GM11168 (cell line): Measurements from ENCODE around the gene INF2.
"Not testable (repeated sequence)": the region's sequence is repeated elsewhere in the genome, so short reads cannot be mapped to it uniquely, and the experiment has no call there.

Experiments used
- in situ Hi-C: fragments of 300-500 bp; cut with MboI; formaldehyde crosslinking; loops from one replicate; pipeline ENCODE4 v1.12.0; 2022; ENCODE audit warnings: low sequenced_read_pairs; ENCODE audit not compliant: unreplicated experiment

INF2 gene

GRCh38 chr14:104741803-104742251, 52.4 kb downstream of the INF2 start:
- in situ Hi-C loops: no loop called here

GRCh38 chr14:104742586-104743455, 53.4 kb downstream of the INF2 start:
- in situ Hi-C loops: no loop called here

DNA sequence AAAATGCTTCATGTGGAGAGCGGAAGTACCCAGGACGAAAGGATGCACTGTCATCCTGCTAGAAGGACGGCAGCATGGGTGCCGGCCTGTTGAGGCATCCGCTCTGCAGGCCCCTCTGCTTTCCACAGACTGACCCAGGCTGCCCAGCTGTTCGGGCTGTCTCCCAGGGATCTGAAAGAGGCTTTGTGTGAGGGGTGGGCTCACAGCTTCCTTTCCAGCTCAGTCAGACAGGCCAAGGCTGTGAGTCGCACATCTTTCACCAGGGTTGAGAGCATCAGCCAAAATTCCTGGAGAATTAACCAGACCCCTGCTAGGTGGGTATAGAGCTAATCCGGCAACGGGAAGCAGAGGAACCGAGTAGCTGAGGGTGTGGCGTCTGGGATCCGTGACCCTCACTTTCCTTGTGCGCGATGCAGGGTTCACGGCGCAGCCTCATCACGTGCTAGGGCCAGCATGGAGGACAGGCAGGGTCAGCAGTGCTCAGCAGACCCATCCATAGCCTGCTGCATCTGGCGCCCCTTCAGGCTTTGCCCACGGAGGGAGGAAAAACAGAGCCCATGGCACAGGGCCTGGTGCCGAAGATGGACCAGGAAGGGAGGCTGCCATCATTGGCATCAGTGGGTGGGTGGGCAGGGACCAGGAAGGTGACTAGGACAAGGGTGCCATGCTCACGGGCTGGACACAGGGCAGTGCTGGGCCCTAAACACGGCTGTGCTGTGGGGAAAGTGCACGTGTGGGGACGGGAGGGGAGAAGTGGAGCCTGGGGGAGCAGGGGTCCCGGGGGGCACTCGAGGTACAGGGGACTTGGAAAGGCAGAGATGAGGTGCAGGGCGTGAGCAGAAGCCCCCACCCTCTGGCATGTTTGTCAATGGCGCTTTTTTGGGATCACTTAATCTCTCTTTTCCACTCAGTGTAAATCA, 54.3 kb downstream of the INF2 start:
- in situ Hi-C loops: no loop called here

DNA sequence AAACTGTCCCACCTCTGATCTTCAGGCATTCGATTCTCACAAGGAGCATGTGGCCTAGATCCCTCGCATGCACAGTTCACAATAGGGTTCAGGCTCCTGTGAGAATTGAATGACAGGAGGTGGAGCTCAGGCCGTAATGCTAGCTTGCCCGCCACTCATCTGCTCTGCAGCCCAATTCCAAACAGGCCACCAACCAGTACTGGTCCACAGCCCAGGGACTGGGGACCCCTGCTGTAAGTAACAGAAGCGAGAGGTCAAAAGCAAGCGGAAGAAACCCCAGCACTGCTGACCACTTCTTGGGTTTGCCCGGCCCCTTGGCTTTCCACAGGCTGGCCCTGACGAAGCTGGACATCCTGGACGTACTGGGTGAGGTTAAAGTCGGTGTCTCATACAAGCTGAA, 55.1 kb downstream of the INF2 start:
- in situ Hi-C loops: no loop called here

- in situ Hi-C loops: no loop called here
These were observed 56.0 kb downstream of the INF2 start for GRCh38 chr14:104745431-104745830.

- in situ Hi-C loops: no loop called here
These were observed 56.7 kb downstream of the INF2 start for GRCh38 chr14:104746071-104746545.

DNA sequence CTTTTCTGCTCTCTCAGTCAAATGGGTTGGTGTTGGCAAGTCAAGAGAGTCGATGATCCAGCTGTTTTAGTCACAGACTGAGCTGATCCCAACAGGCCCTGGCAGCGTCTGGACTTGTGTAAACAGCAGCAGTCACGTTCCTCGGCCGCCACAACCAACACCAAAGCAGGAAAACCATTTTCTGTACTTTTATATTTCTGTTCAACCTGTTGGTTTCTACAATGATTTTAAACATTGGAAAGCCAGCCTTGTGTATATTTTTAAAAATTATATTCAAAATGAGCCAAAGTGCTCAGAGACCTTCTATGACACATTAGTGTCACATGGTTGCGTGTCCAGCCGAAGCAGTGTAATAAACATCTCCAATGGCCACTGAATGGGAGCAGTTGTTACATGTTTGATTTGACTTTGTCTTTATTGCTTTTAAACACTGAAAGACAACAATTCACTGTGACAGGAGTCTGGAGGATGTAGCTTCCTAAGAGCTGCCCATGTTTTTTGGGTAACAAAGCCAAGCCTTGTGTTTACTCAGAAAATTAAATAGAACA, 57.6 kb downstream of the INF2 start:
- in situ Hi-C loops: no loop called here

GRCh38 chr14:104747876-104748275, 58.5 kb downstream of the INF2 start:
- in situ Hi-C loops: no loop called here

DNA sequence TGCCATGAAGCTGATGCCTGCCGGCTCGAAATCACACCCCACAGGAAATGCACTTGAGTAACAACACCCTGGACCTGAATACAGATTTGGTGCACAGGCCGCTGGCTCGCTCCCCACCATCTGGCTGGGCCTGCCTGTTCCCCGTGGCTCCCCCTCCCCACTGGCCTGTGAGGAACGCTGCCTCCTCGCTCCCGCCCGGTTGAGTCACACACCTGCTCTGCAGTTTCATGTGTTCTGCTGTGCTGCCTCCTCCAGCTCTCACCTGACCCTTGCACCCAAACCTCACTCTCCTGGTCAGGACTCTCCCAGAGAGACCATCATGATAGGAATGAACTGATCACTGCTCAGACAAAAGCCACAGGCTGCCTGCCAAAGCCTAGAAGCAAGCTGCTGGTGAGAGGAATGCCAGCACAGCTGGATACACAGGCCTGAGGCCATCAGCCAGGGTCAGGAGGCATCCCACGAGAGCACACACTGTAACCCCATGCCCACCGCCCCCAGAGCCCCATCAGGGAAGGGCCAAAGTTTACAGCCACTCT, 59.8 kb downstream of the INF2 start:
- in situ Hi-C loops: no loop called here

DNA sequence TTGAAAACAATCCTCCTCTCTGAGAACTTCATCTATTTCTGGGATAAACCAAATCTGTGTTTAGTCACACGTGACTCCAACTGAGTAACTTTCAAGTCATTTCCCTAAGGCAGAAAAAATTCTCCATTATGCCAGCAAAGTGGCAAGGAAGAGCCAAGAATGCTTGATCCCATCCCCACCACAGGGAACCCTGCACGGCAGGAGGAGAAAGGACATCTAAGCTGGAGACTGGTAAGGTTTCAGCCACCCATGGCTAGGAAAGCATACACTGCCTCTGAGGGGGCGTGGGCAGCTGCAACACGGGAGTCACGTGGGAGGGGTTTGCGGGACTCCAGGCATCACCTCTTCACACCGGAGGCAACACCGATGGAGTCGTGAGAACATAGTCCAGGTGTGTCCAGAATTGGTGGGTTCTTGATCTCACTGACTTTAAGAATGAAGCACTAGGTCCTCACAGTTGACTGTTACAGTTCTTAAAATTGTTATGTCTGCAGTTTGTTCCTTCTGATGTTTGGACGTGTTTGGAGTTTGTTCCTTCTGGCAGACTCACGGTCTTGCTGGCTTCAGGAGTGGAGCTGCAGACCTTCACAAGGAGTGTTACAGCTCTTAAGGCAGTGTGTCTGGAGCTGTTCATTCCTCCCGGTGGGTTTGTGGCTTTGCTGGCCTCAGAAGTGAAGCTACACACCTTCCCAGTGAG, 60.8 kb downstream of the INF2 start:
- in situ Hi-C loops: no loop called here

DNA sequence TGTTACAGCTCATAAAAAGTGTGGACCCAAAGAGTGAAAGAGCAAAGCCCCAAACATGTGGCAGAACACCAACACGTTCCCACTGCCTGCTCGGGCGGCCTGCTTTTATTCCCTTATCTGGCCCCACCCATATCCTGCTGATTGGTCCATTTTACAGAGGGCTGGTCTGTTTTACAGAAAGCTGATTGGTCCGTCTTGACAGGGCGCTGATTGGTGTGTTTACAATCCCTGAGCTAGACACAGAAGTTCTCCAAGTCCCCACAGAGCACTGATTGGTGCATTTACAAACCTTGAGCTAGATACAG, 61.3 kb downstream of the INF2 start:
- in situ Hi-C loops: not testable (repeated sequence)

DNA sequence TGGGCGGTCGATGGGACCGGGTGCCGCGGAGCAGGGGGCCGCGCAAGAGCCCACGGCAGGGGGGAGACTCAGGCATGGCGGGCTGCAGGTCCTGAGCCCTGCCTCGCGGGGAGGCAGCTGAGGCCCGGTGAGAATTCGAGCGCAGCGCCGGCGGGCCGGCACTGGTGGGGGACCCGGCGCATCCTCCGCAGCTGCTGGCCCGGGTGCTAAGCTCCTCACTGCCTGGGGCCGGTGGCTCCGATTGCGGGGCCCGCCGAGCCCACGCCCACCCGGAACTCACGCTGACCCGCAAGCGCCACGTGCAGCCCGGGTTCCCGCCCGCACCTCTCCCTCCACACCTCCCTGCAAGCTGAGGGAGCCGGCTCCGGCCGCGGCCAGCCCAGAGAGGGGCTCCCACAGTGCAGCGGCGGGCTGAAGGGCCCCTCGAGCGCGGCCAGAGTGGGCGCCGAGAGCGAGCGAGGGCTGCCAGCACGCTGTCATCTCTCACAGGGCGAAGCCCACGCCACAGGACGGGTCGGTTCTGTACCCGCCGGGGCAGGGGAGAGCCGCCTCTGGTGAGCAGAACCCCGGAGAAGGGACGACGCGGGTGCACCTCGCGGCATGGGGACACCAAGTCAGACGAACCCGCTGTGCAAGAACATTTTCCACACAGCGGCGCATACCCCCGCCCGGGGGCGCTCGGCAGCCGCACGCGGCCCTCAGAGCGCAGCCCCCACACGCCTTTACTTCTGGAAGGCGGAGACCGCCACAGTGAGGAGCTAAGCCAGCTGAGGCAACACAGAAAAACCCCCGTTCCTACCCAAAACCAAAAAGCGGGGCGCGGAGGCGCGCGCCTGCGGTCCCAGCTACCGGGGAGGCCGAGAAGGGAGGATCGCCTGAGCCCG, 62.4 kb downstream of the INF2 start:
- in situ Hi-C loops: no loop called here

DNA sequence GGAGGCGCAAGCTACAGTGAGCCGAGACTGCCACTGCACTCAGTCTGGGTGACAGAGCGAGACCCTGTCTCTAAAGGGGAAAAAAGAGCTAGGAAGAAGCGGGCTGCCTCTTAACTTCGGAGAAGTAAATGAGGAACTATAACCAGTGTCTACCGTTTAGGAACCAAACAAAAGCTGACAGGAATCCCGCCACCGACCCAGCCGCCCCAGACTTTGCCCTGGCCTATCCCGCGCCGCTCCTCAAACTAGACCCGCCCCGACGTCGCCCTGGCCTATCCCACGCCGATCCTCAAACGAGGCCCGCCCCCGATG, 63.0 kb downstream of the INF2 start:
- in situ Hi-C loops: no loop called here

DNA sequence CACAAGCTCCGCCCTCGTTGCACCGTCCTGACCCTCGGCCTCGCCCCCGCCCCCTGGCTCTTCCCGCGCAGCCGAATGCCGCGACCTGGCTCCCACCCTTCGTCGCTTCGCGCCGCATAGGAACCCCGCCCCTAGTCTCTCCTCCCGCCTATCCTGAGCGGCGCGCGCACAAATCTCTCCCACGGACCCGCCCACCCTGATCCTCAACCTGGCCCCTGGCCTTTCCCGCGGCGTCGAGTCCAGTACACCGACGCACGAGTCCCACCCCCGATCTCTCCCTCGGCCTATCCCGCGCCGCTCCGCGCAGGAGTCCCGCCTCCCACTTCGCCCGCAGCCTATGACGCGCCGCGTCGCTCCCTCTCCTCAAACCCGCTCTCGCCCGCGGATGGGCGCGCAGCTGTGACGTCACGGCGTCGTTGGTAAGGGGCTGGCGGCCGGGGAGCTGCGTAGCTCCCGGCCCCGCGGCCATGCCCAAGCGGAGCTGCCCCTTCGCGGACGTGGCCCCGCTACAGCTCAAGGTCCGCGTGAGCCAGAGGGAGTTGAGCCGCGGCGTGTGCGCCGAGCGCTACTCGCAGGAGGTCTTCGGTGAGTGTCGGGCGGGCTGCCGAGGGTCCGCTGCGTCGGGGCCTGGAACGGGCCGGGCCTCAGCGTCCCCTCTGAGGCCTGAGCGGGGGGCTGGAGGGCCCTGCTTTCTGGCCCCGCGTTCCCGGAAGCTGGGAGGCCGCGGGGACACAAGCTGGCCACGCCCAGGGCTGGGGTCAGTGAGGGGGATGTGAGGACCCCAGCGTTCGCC, 63.5 kb downstream of the INF2 start, which contains the start of gene SIVA1:
Gene SIVA1 (plus strand): TSS at position 413 of the 793 bp plus-strand sequence. CDS start 55 bp downstream, at position 468.
- in situ Hi-C loops: no loop called here

GRCh38 chr14:104753528-104754212, 64.3 kb downstream of the INF2 start:
- in situ Hi-C loops: no loop called here

- in situ Hi-C loops: no loop called here
These were observed 64.9 kb downstream of the INF2 start for GRCh38 chr14:104754213-104754851.

DNA sequence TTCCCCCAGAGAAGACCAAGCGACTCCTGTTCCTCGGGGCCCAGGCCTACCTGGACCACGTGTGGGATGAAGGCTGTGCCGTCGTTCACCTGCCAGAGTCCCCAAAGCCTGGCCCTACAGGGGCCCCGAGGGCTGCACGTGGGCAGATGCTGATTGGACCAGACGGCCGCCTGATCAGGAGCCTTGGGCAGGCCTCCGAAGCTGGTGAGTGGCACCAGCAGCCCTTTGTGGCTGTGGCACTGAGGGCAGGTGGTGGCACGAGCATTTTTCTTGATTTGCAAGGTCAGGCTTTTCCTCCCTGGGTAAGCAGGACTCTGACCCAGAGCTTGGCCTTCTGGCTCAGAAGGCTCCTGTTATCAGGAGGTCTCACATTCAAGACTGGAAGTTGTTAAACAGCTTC, 66.2 kb downstream of the INF2 start:
- in situ Hi-C loops: no loop called here
